Activated CD4-positive, alpha-beta memory T cell treated with anti-CD3 and anti-CD28 coated beads for 36 hours (primary cell): ENCODE measurements around the gene ZNF860. TPM values are rescaled to one million over a fixed set of nuclear protein-coding genes. Genes with fewer than 3 reads are reported as not detected.

Source experiments
- CTCF ChIA-PET: fragments of 350-600 bp; sonication (Branson Sonifier 250); formaldehyde crosslinking; loops from one replicate; lab custom pipeline; 2021; ENCODE audit warnings: antibody characterized with exemption, inconsistent platforms; lab: Charles Lee
- POLR2A ChIA-PET: fragments of 350-600 bp; sonication (Branson Sonifier 250); formaldehyde crosslinking; loops from one replicate; lab custom pipeline; 2021; ENCODE audit warnings: antibody characterized with exemption; lab: Charles Lee
- DNase-seq: peaks from one replicate; pipeline ENCODE4 v3.0.0-alpha.2; 2020
- H3K27ac Mint-ChIP-seq: one replicate; pipeline ENCODE4 v1.8.0; 2021; ENCODE audit warnings: mixed read lengths
- H3K27me3 Mint-ChIP-seq: one replicate; pipeline ENCODE4 v1.8.0; 2021; ENCODE audit warnings: mixed read lengths
- H3K36me3 Mint-ChIP-seq: one replicate; pipeline ENCODE4 v1.8.0; 2021; ENCODE audit warnings: mixed read lengths
- H3K4me1 Mint-ChIP-seq: one replicate; pipeline ENCODE4 v1.8.0; 2021; ENCODE audit warnings: low read depth, mixed read lengths
- H3K4me3 Mint-ChIP-seq: one replicate; pipeline ENCODE4 v1.8.0; 2021; ENCODE audit warnings: mild to moderate bottlenecking, mixed read lengths
- H3K9me3 Mint-ChIP-seq: one replicate; pipeline ENCODE4 v1.8.0; 2021; ENCODE audit warnings: mixed read lengths
- intact Hi-C: fragments of 100-400 bp; cut with micrococcal nuclease; formaldehyde crosslinking; loops from one replicate; pipeline ENCODE4 v1.15.1; 2023
- total RNA-seq, 2 experiments: library from RNA; stranded (reverse); gene quantifications; one replicate each; pipeline ENCODE4 v1.2.3, GENCODE V29; 2021

Gene ZNF860
- total RNA-seq, 2 experiments from 2014 or later, result 0.19 TPM; not detected in 1

GRCh38 chr3:31948280-31948679 is 33.3 kb upstream of the ZNF860 start:
- Mint-ChIP-seq H3K27ac (no peak overlapping the region), H3K27me3 (peaks cover 25% of the 10 kb centered on the region), H3K4me1 (no peaks in the 10 kb centered on the region), H3K4me3 (no peak overlapping the region), H3K36me3 (no peaks in the 10 kb centered on the region), H3K9me3 (peaks cover 3% of the 10 kb centered on the region)
- intact Hi-C loops, result no loop called here
- DNase-seq, result no peak
- ChIA-PET POLR2A (no interaction called here), CTCF (no interaction called here)

- CTCF ChIA-PET, result no interaction called here
- intact Hi-C loops, result no loop called here
Observed at GRCh38 chr3:31952205-31952604, 29.3 kb upstream of the ZNF860 start.

GRCh38 chr3:31953091-31953490 is 28.5 kb upstream of the ZNF860 start:
- DNase-seq, result no peak
- no peaks in the 10 kb centered on the region for H3K4me1 Mint-ChIP-seq
- ChIA-PET CTCF (no interaction called here), POLR2A (no interaction called here)
- peaks cover 16% of the 10 kb centered on the region for H3K27me3 Mint-ChIP-seq
- H3K9me3 Mint-ChIP-seq, result peaks cover 19% of the 10 kb centered on the region
- H3K27ac Mint-ChIP-seq, result no peak overlapping the region
- no peak overlapping the region for H3K4me3 Mint-ChIP-seq
- peaks cover 2% of the 10 kb centered on the region for H3K36me3 Mint-ChIP-seq
- intact Hi-C loops, result no loop called here

More at GRCh38 chr3:31952205-31952604, 29.3 kb upstream of the ZNF860 start:
- Mint-ChIP-seq H3K9me3 (peaks cover 19% of the 10 kb centered on the region), H3K27me3 (peaks cover 20% of the 10 kb centered on the region), H3K27ac (no peak overlapping the region), H3K36me3 (peaks cover 2% of the 10 kb centered on the region), H3K4me3 (no peak overlapping the region), H3K4me1 (no peaks in the 10 kb centered on the region)
- POLR2A ChIA-PET, result no interaction called here
- DNase-seq, result no peak

- H3K4me3 Mint-ChIP-seq, result no peak overlapping the region
- CTCF ChIA-PET, result no interaction called here
- H3K27me3 Mint-ChIP-seq, result peaks cover 16% of the 10 kb centered on the region
- DNase-seq, result no peak
- H3K27ac Mint-ChIP-seq, result no peak overlapping the region
- intact Hi-C loops, result no loop called here
- peaks cover 2% of the 10 kb centered on the region for H3K36me3 Mint-ChIP-seq
- no peaks in the 10 kb centered on the region for H3K4me1 Mint-ChIP-seq
- peaks cover 19% of the 10 kb centered on the region for H3K9me3 Mint-ChIP-seq
- POLR2A ChIA-PET, result no interaction called here
Observed at GRCh38 chr3:31953636-31954035, 27.9 kb upstream of the ZNF860 start.

- H3K27me3 Mint-ChIP-seq, result peaks cover 12% of the 10 kb centered on the region
- peaks cover 2% of the 10 kb centered on the region for H3K36me3 Mint-ChIP-seq
- H3K4me1 Mint-ChIP-seq, result no peaks in the 10 kb centered on the region
- POLR2A ChIA-PET, result no interaction called here
- CTCF ChIA-PET, result no interaction called here
- H3K9me3 Mint-ChIP-seq, result peaks cover 15% of the 10 kb centered on the region
- intact Hi-C loops, result no loop called here
- no peak overlapping the region for H3K27ac Mint-ChIP-seq
- no peak for DNase-seq
- H3K4me3 Mint-ChIP-seq, result no peak overlapping the region
Observed at GRCh38 chr3:31955581-31955980, 26.0 kb upstream of the ZNF860 start.

GRCh38 chr3:31957106-31957505 is 24.4 kb upstream of the ZNF860 start:
- POLR2A ChIA-PET, result no interaction called here
- peaks cover 8% of the 10 kb centered on the region for H3K27me3 Mint-ChIP-seq
- no peak overlapping the region for H3K4me3 Mint-ChIP-seq
- CTCF ChIA-PET, result no interaction called here
- peaks cover 2% of the 10 kb centered on the region for H3K36me3 Mint-ChIP-seq
- intact Hi-C loops, result no loop called here
- peaks cover 15% of the 10 kb centered on the region for H3K9me3 Mint-ChIP-seq
- no peak overlapping the region for H3K27ac Mint-ChIP-seq
- DNase-seq, result no peak
- no peaks in the 10 kb centered on the region for H3K4me1 Mint-ChIP-seq

- POLR2A ChIA-PET, result no interaction called here
- intact Hi-C loops, result no loop called here
- peaks cover 7% of the 10 kb centered on the region for H3K27me3 Mint-ChIP-seq
Observed at GRCh38 chr3:31958701-31959152, 22.8 kb upstream of the ZNF860 start.

GRCh38 chr3:31959251-31959650 is 22.3 kb upstream of the ZNF860 start:
- Mint-ChIP-seq H3K4me3 (no peak overlapping the region), H3K9me3 (peaks cover 15% of the 10 kb centered on the region), H3K36me3 (peaks cover 2% of the 10 kb centered on the region), H3K4me1 (peaks cover 7% of the 10 kb centered on the region), H3K27ac (no peak overlapping the region), H3K27me3 (peaks cover 9% of the 10 kb centered on the region)
- CTCF ChIA-PET, result no interaction called here
- DNase-seq, result no peak
- intact Hi-C loops, result no loop called here
- POLR2A ChIA-PET, result no interaction called here

More at GRCh38 chr3:31958701-31959152, 22.8 kb upstream of the ZNF860 start:
- H3K27ac Mint-ChIP-seq, result no peak overlapping the region
- H3K4me3 Mint-ChIP-seq, result no peak overlapping the region
- peaks cover 5% of the 10 kb centered on the region for H3K4me1 Mint-ChIP-seq
- H3K36me3 Mint-ChIP-seq, result peaks cover 2% of the 10 kb centered on the region
- CTCF ChIA-PET, result no interaction called here
- no peak for DNase-seq
- H3K9me3 Mint-ChIP-seq, result peaks cover 15% of the 10 kb centered on the region

GRCh38 chr3:31959951-31960792 is 21.4 kb upstream of the ZNF860 start:
- Mint-ChIP-seq H3K9me3 (peaks cover 10% of the 10 kb centered on the region), H3K27ac (no peak overlapping the region), H3K27me3 (peaks cover 9% of the 10 kb centered on the region), H3K36me3 (peaks cover 2% of the 10 kb centered on the region), H3K4me3 (no peak overlapping the region), H3K4me1 (peaks cover 7% of the 10 kb centered on the region)
- POLR2A ChIA-PET, result no interaction called here
- CTCF ChIA-PET, result interaction anchor here (1.0 kb wide), 1 partner anchor 218 kb away, joined by 3 read pairs; no protein-coding TSS in a partner anchor
- intact Hi-C loops, result no loop called here
- DNase-seq, result no peak

GRCh38 chr3:31960793-31961431 is 20.6 kb upstream of the ZNF860 start:
- intact Hi-C loops, result no loop called here
- no peak overlapping the region for H3K4me3 Mint-ChIP-seq
- ChIA-PET POLR2A (no interaction called here), CTCF (interaction anchor here (1.0 kb wide), 1 partner anchor 217 kb away, joined by 3 read pairs; no protein-coding TSS in a partner anchor)
- peaks cover 9% of the 10 kb centered on the region for H3K27me3 Mint-ChIP-seq
- peaks cover 7% of the 10 kb centered on the region for H3K4me1 Mint-ChIP-seq
- peaks cover 2% of the 10 kb centered on the region for H3K9me3 Mint-ChIP-seq
- H3K36me3 Mint-ChIP-seq, result no peaks in the 10 kb centered on the region
- no peak for DNase-seq
- H3K27ac Mint-ChIP-seq, result no peak overlapping the region

GRCh38 chr3:31962801-31963205 is 18.7 kb upstream of the ZNF860 start:
- DNase-seq, result no peak
- POLR2A ChIA-PET, result no interaction called here
- intact Hi-C loops, result no loop called here
- Mint-ChIP-seq H3K27me3 (peaks cover 9% of the 10 kb centered on the region), H3K27ac (no peak overlapping the region), H3K36me3 (no peaks in the 10 kb centered on the region), H3K9me3 (no peaks in the 10 kb centered on the region), H3K4me1 (peaks cover 7% of the 10 kb centered on the region), H3K4me3 (no peak overlapping the region)
- CTCF ChIA-PET, result no interaction called here

- intact Hi-C loops, result no loop called here
- peaks cover 15% of the 10 kb centered on the region for H3K27me3 Mint-ChIP-seq
- H3K27ac Mint-ChIP-seq, result no peak overlapping the region
- peaks cover 7% of the 10 kb centered on the region for H3K4me1 Mint-ChIP-seq
- no peaks in the 10 kb centered on the region for H3K9me3 Mint-ChIP-seq
- H3K36me3 Mint-ChIP-seq, result no peaks in the 10 kb centered on the region
- ChIA-PET POLR2A (interaction anchor here (0.7 kb wide), 1 partner anchor 485 kb away, joined by 3 read pairs; no protein-coding TSS in a partner anchor), CTCF (interaction anchor here (0.7 kb wide), 1 partner anchor 280 kb away, joined by 3 read pairs; no protein-coding TSS in a partner anchor)
- no peak for DNase-seq
- H3K4me3 Mint-ChIP-seq, result no peak overlapping the region
Observed at GRCh38 chr3:31966978-31967591, 14.5 kb upstream of the ZNF860 start.
